Erythroblast (primary cell): Measurements from ENCODE around the gene MAP3K9.

Source experiments
- DNase-seq, 2 experiments: peaks; one replicate each; lab custom pipeline; 2025; lab: John Stamatoyannopoulos, UW
- GATA1 ChIP-seq: IDR thresholded peaks from 2 replicates; pipeline ENCODE4 v1.6.1; 2011; ENCODE audit warnings: low read depth, mild to moderate bottlenecking, control low read depth, low read length, moderate library complexity
- POLR2A ChIP-seq: IDR thresholded peaks from 2 replicates; pipeline ENCODE4 v1.6.1; 2011; ENCODE audit warnings: mild to moderate bottlenecking, low read length

MAP3K9 gene

GRCh38 chr14:70808416-70809224, 693 bp downstream of the MAP3K9 start:
- TF ChIP-seq GATA1 (no peak), POLR2A (no peak)
- DNase-seq = no peak

DNA sequence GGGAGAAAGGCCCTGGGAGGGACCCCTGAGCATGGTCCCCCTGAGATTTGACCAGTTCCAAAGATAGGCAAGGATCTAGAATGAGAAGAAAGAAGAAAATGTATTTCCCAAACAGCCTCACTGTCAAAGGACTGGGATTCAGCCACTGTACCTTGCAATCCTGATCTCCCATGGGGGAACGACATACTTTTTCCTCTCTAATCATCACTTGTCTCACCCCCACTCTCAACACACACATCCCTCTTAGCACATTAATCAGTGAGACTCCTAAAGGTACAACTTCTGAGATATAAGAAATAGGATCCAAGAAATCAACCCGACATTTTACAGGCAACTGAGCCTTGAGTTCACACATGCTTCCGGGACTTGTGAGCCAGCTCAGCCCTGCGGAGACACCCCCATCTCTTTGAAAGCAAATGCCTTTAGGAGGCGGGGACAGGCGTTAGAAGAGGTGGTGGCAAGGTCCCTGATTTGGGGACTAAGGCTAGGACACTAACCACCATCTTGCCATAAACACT, 1.4 kb downstream of the MAP3K9 start:
- TF ChIP-seq POLR2A = no peak
- TF ChIP-seq GATA1 = no peak

DNA sequence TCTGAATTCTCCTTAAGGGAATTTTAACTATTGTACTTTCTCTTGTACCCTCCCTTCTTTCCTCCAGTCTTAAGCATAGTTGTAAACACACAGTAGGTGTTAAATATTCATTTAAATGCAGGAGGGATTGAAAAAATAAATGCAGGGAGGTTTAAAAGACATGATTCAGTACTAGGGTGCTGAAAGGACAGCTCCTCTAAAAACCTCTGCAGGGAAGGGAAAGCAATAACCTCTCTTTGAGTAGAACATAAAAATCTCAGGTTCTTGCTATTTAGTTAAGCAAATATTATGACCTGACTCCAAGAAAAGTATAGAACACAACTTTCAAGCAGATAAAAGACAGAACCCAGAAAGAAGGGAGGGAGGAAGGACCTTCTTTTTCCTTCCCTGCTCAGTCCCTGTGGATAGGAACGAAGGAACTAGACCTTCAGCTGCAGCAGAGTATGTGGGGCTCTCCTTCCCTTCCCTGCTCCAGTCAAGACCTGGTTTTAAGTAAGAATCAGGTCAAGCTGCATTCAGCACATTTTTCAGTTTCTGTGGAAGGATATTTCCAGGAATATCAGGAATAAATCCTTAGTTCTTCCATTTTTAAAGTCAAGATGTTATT, 4.7 kb downstream of the MAP3K9 start:
- TF ChIP-seq GATA1 = no peak
- no peak for TF ChIP-seq POLR2A

More for the DNA sequence above, 1.4 kb downstream of the MAP3K9 start:
- DNase-seq = no peak

DNA sequence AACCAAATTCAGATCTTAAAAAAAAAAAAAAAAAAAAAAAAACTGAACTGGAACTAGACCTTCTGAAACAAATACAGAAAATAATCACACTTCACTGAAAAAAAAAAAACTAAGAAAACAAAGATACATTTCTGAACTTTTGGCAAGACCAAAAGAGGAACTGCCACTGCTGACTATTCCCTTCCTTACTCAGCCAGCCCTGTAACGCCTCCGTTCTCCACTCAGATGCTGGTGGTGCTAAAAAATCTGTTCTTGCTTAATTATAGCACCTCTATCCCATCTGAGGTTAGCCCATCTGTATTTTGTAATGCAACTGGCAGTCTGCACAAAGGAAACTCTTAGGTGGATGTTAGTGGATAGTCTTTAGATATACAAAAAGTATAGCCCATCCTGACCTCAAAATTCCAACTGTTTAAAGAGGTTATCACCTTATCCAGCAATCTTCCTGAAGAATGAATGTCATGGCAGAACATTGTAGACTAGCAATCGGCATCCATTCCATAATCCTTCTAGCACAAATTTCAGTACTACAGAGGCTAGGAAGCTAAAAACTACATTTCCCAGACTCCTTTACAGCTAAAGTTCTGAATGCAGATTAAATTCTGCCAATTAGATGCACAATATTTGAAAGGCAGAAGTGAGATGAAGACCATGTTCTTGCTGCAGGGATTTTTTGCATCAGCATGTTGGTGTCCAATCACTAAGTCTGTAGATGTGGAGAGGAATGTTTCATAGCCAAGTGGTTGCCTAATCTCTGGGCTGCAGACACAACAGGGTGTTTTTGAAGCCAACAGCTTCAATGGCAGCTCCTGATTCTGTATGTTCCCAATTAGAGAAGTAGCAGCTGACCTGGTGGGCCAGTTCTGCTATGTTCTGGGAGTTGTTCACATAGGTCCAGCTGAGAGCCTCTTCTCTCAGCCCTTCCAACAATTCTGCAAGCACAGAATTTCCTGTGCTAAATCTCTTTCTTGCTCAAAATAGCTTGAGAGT, 5.7 kb downstream of the MAP3K9 start:
- TF ChIP-seq POLR2A = no peak
- TF ChIP-seq GATA1 = no peak
- DNase-seq = no peak

More for the DNA sequence above, 4.7 kb downstream of the MAP3K9 start:
- DNase-seq = no peak

- TF ChIP-seq GATA1 (no peak), POLR2A (no peak)
These were observed 6.9 kb downstream of the MAP3K9 start for GRCh38 chr14:70802379-70802778.

DNA sequence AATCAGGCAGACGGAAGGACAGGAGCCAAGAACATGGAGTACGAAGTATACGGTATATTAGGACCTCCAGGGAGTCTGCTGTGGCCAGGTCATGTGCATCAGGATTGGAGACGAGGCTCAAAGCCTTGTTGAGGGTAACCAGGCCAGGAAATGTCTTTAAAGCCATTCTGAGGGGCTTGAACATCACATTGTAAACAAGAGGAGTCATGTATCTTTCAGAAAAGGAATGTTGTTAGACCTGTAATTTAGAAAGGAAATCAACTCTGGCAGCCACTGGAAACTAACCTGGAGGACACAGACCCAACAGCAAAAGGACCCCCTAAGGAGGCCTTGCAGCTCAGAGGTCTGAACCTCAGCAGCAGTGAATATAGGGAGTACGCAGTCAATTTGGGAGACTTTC, 7.5 kb downstream of the MAP3K9 start:
- TF ChIP-seq GATA1 = no peak
- no peak for TF ChIP-seq POLR2A
- DNase-seq = no peak

More at GRCh38 chr14:70802379-70802778, 6.9 kb downstream of the MAP3K9 start:
- DNase-seq = no peak

GRCh38 chr14:70796551-70796950, 12.8 kb downstream of the MAP3K9 start:
- DNase-seq = no peak
- TF ChIP-seq GATA1 = no peak
- no peak for TF ChIP-seq POLR2A

DNA sequence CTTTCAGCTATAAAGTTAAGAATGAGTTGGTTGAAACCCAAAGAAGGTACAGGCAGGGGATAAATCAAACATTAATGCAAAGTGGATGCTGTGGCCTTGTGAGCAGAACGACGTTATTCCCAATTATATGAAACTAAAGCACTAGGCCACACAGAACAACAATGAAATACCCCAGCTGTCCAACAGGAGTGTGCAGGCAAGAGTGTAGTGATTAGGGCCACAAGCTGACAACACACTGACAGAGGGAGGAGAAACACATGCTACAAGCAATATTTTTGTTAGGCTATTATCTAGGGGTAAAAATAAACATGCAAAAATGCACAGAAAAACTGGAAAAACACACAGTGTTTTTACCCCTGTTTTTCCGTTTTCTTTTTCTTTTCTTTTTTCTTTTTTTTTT, 15.0 kb downstream of the MAP3K9 start:
- DNase-seq = no peak
- TF ChIP-seq GATA1 (no peak), POLR2A (no peak)

DNA sequence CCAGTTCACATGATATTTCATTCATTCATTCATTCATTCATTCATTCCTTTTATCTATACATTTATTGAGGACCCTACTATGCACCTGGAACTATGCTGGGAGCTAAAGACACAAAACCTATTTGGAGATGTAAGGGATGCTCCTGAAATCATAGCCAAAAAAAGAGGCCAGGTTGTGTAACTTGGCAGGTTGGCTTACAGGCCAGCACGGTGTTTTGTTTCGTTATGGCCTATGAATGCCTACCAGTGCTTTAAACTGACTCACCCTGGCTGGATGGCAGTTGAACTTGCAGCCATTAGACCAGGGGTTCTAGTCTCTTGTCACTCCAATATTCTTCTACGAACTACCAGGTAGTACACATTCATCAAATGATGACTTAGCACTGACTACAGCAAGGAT, 15.7 kb downstream of the MAP3K9 start:
- no peak for DNase-seq
- TF ChIP-seq POLR2A = no peak
- no peak for TF ChIP-seq GATA1

DNA sequence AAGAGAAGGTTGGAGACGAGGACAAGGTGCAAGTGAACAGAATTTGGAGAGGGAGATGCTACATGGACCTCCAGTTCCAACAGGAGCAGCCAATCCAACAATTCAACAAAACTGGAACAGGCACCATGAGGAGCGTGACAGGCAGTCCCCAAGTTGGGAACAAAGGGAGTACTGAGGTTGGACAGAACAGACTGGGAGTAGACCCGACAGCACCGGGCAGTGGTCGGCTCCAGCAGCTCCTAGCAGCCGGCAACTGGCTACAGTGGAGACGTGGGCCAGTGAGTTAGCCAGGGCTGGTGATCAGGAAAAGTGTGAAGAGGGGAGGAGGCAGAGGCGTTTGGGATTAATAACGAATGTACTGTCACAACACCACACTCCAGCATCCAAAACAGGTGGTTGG, 16.4 kb downstream of the MAP3K9 start:
- no peak for TF ChIP-seq POLR2A
- no peak for TF ChIP-seq GATA1
- no peak for DNase-seq

DNA sequence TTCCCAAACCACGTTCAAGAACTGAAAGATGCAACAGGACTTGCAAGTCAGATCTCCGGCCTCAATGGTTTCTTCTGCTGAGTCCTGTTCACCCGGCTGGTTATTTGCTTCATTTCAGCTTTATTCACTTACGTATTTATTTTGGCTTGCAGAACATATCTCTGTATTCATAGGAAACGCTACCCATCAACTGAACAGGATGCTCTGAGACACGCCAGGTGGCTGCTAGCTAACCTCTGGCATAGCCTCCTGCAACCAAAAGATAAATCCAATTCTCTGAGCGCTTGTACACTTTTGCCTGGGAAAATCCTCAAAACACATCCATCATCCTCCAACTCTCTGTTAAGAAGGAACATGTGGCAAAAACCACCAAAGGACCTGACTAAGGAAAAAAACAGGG, 17.3 kb downstream of the MAP3K9 start:
- TF ChIP-seq GATA1 (no peak), POLR2A (no peak)
- no peak for DNase-seq

- no peak for DNase-seq
- no peak for TF ChIP-seq GATA1
- no peak for TF ChIP-seq POLR2A
These were observed 19.4 kb downstream of the MAP3K9 start for GRCh38 chr14:70789961-70790360.

DNA sequence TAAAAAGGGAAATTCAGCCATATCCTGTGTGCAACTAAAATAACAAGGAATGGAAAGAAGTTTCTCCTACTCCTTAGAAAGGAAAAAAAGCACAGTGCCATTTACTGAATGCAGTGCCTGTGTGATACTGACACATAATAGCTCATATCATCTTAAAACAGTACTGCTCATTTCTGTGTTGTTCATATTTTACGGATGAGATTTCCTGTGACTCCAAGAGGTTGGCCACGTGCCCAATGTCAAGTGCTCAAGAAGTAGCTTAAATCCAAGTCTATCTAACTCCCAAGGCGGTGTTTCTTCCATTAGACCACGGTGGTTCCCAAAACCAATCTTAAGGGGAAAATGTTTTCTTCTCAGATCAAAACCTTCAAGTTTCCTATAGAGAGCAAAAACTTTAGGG, 20.0 kb downstream of the MAP3K9 start:
- TF ChIP-seq GATA1 (no peak), POLR2A (no peak)
- DNase-seq = no peak
